Measurements from ENCODE around the gene BSX. TPM values are rescaled to one million over a fixed set of nuclear protein-coding genes. Genes with fewer than 3 reads are reported as not detected.
A peak's percentile ranks its signal among the peaks of the same experiment; 100 is the strongest.

BSX gene
- total RNA-seq (not detected), polyA plus RNA-seq (not detected)
- long read RNA-seq, donor 1, result 0 reads
- long read RNA-seq, donor 2, result 0 reads

DNA sequence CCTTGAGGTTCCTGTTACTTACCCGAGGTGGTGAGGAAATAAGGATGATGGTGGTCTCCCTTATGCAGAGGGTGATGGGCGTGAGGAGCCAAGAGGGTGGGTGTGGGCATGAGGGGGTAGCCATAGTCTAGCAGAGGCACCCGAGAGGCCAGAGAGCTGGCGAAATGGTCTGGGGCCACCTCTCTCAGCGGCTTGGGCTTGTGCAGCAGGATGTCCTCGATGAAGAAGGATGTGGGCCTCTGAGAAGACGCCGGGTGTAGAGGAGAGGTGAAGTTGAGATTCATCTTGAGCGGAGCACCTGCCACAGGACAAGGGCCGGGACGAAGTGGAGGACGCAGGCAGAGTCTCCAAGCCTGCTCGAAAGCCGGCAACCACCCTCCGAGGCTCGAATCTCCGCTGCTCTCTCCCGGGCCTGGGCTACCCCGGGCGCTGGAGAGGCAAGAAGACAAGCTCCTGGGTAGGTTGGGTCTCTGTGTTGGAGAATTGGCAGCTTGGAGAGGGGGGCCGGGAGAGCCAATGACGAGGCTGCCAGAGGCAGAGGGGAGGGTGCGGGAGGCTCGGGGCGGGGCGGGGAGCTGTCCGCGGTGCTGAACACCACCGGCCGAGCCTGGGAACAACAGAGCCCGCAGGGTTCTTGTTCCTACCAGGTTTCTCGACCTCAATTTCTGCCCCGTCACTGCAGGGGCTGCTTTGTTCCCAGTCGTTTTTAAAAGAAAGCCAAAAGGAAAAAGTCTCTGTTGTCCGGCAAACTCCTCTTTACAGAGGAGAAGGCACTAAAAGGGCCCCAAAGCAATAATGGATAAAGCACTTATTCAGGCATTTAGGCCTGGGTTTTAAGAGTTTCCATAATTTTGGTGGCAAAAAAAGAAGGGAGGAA, at the start of gene BSX:
BSX (minus strand) TSS at position 447 of the 877 bp plus-strand sequence; CDS start at position 284, 163 bp downstream.
- no peak within 1 kb of the TSS for H3K4me3 ChIP-seq
- TF ChIP-seq, protein P1, sequence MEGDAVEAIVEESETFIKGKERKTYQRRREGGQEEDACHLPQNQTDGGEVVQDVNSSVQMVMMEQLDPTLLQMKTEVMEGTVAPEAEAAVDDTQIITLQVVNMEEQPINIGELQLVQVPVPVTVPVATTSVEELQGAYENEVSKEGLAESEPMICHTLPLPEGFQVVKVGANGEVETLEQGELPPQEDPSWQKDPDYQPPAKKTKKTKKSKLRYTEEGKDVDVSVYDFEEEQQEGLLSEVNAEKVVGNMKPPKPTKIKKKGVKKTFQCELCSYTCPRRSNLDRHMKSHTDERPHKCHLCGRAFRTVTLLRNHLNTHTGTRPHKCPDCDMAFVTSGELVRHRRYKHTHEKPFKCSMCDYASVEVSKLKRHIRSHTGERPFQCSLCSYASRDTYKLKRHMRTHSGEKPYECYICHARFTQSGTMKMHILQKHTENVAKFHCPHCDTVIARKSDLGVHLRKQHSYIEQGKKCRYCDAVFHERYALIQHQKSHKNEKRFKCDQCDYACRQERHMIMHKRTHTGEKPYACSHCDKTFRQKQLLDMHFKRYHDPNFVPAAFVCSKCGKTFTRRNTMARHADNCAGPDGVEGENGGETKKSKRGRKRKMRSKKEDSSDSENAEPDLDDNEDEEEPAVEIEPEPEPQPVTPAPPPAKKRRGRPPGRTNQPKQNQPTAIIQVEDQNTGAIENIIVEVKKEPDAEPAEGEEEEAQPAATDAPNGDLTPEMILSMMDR (IDR thresholded peaks at IDR 0.05 in 8 of 11, conservative IDR thresholded peaks at IDR 0.05 in 3 of 11), result no peak
- TF ChIP-seq POLR2A (IDR thresholded peaks at IDR 0.05) (no peak), POLR2AphosphoS5 (IDR thresholded peaks at IDR 0.05) (no peak)
- intact Hi-C loops (cut with DNase I; ENCODE audit: low total_unique reads), result no loop called here
- H3K4me1 ChIP-seq, result peaks cover 14 to 54% (median 34%) of the 10 kb centered on the region in 6 donors
- H3K36me3 ChIP-seq, result no peaks in the 10 kb centered on the region
- H3K27ac ChIP-seq, result no peak within 1 kb of the TSS
- no peak for DNase-seq
- H3K27me3 ChIP-seq (replicated peaks in 1 of 7), result peaks cover 11 to 100% (median 98%) of the 10 kb centered on the region in 7 donors
- WGBS, 5 donors, result 5 to 10% (median 8%) methylated on average over 19 to 35 of the region's 35 CpGs
- no peaks in the 10 kb centered on the region for H3K9me3 ChIP-seq

DNA sequence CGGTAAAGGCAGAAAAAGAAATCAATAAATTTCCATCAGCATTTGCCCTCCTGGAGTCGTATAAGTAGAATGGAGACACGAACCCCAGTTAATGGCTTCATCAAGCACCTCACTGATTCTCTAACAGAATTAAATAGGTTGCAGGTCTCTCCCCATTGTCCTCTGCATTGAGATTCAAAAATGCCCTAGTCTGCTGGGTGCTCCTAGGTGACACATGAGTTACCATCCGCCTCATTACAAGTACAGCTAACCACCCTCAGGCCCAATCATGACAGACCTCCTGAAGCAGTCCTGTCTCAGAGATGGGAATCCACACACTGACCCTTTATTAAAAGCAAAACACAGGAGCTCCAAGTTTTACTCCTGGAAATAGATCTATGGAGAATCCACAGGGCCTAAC, 48.9 kb upstream of the BSX start:
- 74 to 93% (median 89%) methylated on average over 4 of the region's 4 CpGs for WGBS, 5 donors
- TF ChIP-seq, protein P1 (IDR thresholded peaks at IDR 0.05 in 8 of 11, conservative IDR thresholded peaks at IDR 0.05 in 3 of 11), result no peak
- TF ChIP-seq POLR2A (IDR thresholded peaks at IDR 0.05), result no peak
- TF ChIP-seq POLR2AphosphoS5 (IDR thresholded peaks at IDR 0.05), result no peak
- Histone ChIP-seq H3K36me3 (no peaks in the 10 kb centered on the region), H3K9me3 (no peaks in the 10 kb centered on the region), H3K27me3 (replicated peaks in 1 of 7) (no peaks in the 10 kb centered on the region), H3K4me3 (no peak overlapping the region), H3K27ac (no peak overlapping the region), H3K4me1 (peaks cover 0 to 8% (median 0%) of the 10 kb centered on the region in 6 donors)
- intact Hi-C loops (cut with DNase I; ENCODE audit: low total_unique reads), result no loop called here
- DNase-seq, result no peak

DNA sequence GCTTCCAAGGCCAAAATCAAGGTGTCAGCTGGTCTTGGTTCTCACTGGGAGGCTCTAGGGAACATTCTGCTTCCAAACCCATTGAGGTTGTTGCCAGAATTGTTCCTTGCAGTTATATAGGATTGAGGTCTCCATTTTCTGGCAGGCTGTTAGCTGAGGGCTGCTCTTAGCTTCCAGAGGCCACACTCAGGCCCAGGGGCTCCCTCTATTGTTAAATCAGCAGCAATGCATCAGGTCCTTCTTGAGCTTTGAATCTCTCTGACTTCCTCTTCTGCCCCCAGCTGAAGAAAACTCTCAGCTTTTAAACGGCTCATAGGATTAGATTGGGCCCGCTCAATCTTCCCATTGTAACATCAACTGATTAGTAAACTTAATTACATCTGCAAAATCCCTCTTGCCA, 39.3 kb upstream of the BSX start:
- no peaks in the 10 kb centered on the region for H3K36me3 ChIP-seq
- peaks cover 0 to 11% (median 0%) of the 10 kb centered on the region in 7 donors for H3K27me3 ChIP-seq (replicated peaks in 1 of 7)
- WGBS, 5 donors, result 19 to 40% (median 27%) methylated on average over 2 of the region's 2 CpGs
- no peaks in the 10 kb centered on the region for H3K9me3 ChIP-seq
- H3K4me3 ChIP-seq, result no peak overlapping the region
- peaks cover 0 to 12% (median 8%) of the 10 kb centered on the region in 6 donors for H3K4me1 ChIP-seq
- no peak overlapping the region for H3K27ac ChIP-seq
- TF ChIP-seq POLR2AphosphoS5 (IDR thresholded peaks at IDR 0.05) (no peak), POLR2A (IDR thresholded peaks at IDR 0.05) (no peak)
- TF ChIP-seq, protein P1 (IDR thresholded peaks at IDR 0.05 in 8 of 11, conservative IDR thresholded peaks at IDR 0.05 in 3 of 11), result peak in 9 of 11 experiments; percentile 14 to 67 (median 44)
- intact Hi-C loops (cut with DNase I; ENCODE audit: low total_unique reads), result loop anchor here (10.0 kb wide), 2 partner anchors 156 to 396 kb away; no protein-coding TSS in a partner anchor
- no peak for DNase-seq

DNA sequence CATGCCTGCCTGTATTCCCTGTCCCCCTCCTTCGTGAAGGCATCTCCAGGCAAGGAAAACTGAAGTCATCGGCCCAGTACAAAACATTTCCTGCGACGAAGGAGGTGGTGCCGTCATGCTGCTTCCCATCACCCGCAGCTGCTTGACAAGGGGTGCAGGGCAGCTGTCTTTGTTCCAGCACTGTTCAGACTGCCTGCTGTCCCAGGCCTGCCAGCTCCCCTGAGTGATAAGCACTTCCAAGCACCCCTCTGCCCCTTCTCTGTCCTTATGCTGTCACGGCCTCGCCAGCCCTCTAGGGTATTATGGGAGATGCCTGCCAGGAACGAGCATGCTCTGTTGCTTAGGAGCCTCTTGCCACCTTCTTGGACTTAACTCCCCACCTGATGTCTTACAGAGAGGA, 37.1 kb upstream of the BSX start:
- no peaks in the 10 kb centered on the region for H3K9me3 ChIP-seq
- H3K27me3 ChIP-seq (replicated peaks in 1 of 7), result peaks cover 0 to 6% (median 0%) of the 10 kb centered on the region in 7 donors
- no peaks in the 10 kb centered on the region for H3K36me3 ChIP-seq
- DNase-seq, result no peak
- H3K27ac ChIP-seq, result no peak overlapping the region
- H3K4me1 ChIP-seq, result peaks cover 0 to 12% (median 8%) of the 10 kb centered on the region in 6 donors
- 78 to 87% (median 82%) methylated on average over 9 of the region's 9 CpGs for WGBS, 5 donors
- no peak for TF ChIP-seq POLR2AphosphoS5 (IDR thresholded peaks at IDR 0.05)
- TF ChIP-seq POLR2A (IDR thresholded peaks at IDR 0.05), result no peak
- TF ChIP-seq, protein P1 (IDR thresholded peaks at IDR 0.05 in 8 of 11, conservative IDR thresholded peaks at IDR 0.05 in 3 of 11), result no peak
- intact Hi-C loops (cut with DNase I; ENCODE audit: low total_unique reads), result no loop called here
- H3K4me3 ChIP-seq, result no peak overlapping the region

Measured in spleen (tissue), 13 donors.